GM18508 (cell line): Measurements from ENCODE around the gene PKDCC.
"Not testable (repeated sequence)": the region's sequence is repeated elsewhere in the genome, so short reads cannot be mapped to it uniquely, and the experiment has no call there.

ENCODE experiments used
- ATAC-seq: cut with Tn5 transposase; IDR thresholded peaks from one replicate; pipeline ENCODE4 v1.9.1; 2021; ENCODE audit warnings: moderate number of reproducible peaks; ENCODE audit not compliant: insufficient read depth, unreplicated experiment

Gene PKDCC

DNA sequence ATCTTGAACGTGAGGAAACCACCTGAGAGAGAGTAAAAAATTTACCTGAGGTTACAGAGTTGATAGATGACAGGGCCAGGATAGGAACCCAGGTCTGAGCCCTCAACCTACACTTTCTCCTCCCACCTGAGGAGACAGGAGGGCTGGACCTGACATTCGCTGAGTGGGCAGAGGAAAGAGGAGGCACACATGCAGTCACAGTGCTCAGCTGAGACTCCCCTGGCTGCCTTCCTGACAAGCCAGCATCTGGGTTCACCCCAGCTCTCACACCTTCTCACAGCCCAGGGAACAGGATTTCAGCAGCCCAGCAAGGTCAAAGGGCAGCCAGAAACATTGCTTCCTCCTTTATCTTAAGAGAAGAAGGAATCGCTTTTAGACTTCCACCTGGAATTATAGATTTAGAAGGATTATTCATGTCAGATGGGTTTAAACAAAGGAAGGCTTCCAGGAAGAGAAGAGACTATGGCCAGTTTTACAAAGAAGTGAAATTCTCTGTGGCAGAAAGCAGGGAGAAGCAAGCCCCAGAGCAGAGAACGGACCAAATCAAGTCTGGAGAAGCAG is 18.1 kb upstream of the PKDCC start:
- no peak for ATAC-seq

DNA sequence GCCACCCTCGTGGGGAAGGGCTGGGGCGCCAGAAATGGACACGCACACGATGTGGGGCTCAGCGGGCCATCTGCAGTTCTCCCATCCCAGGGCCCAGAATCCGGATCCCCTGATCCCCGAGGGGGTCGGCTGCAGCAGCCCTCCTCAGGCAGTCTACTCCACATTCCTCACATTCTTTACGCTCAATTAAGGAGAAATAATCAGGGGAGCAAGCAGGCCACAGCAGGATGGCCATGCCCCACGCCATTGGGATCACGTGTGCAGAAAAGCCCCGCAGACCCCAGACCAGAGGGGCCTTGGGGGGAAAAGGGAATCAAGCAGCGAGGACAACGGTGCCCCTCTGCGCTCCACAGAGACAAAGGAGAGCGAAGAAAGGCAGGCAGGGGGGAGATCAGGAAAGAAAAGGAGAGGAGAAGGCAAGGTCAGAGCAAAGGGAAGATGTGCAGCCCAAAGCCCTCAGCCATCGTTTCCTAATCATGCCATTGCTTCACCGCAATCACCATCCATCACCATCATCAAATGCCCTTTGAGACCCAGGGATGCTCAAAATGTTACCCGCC is 17.5 kb upstream of the PKDCC start:
- ATAC-seq, result no peak

DNA sequence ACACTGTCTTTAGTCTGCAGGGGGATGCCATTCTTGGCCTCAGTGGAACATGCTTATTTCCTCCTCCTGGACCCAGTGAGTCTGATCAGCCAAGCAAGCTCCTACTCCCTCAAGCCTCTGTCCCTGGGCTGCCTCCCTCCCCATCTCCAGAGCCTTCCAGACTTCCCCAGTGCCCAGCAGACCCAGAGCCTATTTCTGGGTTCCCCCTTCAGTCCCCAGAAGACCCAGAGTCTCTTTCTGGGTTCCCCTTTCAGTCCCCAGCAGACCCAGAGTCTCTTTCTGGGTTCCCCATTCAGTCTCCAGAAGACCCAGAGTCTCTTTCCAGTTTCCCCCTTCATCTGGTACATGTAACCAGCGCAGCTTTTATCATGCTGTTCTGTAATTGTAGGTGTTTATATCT is 17.0 kb upstream of the PKDCC start:
- ATAC-seq, result no peak

DNA sequence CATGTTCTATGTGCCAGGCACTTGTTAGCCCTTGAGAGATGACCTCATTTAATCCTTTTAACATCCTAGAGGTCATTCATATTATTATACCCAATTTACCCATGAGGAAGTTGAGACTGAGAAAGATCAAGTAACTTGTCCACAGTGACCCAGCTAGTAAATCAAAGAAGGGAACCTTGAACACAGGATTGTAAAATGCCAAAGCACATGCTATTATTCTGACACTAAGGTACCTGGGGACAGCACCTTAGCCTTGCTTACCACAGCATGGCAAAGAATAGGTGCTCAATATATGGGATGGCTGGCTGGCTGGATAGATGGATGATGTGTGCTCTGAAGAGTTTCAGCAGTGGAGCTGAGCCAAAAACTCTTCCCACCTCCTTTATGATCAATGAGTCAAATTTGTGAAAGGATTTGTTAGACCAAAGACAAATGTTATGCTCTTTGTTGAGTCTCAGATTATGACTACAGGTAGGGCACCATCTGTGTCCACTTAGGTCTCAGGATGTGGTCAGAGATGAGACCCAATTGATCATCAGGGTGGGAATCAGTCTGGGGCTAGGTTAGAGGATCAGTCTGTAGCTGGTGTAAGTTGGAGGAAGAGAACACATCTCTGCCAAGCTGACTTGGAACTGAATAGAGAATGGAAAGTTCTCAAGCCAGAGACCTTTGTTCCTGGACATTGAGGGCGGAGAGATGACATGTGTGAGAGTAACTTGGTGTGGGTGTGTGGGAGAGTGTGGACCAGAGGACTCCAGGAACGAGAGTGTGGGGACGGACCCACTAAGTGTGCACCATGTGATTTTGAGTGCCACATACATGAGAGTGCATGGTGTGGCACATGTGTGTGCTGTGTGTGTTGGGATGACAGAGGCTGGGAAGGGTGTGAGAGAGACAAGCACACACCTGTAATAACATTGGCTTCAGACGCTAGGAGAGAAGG is 16.3 kb upstream of the PKDCC start:
- no peak for ATAC-seq

DNA sequence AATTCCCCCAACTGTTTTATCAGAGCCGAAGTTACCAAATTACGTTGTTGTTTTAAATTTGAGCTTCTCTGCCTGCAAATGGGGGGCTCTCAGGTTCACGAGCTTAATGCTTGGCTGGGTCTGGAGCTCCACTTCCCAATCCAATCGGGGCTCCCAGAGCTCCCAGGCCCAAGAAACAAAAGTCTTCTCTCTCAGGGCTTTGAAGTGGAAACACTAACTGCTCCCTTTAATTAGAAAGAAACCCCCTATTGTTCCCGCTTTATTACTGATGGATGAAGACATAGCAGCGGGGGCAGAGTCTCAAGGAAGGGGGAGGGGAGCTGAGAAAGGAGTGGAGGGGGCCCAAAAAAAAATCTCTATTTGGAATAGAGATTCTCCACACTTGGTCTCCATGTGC is 15.6 kb upstream of the PKDCC start:
- no peak for ATAC-seq

DNA sequence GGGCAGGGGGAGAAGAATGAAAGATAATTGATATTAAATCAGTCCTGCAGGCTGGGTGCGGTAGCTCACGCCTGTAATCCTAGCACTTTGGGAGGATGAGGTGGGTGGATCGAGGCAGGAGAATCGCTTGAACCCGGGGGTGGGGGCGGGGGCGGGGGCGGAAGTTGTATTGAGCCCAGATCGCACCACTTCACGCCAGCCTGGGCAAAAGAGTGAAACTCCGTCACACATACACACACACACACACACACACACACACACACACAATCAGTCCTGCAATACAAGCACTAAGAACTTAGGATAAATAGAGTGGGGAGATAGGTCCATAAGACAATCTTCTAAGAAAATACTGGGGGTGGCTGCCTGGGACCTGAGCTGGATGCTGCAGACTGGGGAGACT is 15.1 kb upstream of the PKDCC start:
- ATAC-seq, result no peak

DNA sequence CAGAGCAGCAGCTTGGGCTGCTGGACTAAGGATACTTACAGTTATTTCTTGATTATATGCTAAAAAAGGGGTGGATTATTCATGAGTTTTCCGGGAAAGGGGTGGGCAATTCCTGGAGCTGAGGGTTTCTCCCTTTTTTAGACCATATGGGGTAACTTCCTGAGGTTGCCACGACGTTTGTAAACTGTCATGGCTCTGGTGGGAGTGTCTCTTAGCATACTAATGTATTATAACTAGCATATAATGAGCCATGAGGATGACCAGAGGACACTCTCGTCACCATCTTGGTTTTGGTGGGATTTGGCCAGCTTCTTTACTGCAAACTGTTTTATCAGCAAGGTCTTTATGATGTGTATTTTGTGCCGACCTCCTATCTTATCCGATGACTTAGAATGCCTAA is 13.7 kb upstream of the PKDCC start:
- ATAC-seq, result not testable (repeated sequence)

DNA sequence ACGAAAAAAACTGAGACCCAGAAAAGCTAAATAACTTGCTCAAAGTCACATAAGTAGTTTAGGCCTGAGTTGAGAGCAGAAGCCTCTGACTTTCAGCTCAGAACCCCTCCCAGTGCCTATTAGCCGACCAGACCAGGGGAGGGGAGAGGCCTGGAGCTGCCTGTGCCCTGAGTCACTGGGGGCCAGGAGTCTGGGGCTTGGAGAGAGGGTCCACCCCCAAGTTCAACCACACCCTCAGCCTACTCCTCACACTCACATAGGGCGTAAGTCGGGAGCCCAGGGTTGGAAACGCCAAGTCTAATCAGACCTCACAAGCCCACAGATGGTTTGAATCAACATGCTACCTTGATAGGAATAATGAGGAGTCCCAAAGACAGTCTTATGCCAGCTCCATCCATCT is 12.6 kb upstream of the PKDCC start:
- no peak for ATAC-seq

DNA sequence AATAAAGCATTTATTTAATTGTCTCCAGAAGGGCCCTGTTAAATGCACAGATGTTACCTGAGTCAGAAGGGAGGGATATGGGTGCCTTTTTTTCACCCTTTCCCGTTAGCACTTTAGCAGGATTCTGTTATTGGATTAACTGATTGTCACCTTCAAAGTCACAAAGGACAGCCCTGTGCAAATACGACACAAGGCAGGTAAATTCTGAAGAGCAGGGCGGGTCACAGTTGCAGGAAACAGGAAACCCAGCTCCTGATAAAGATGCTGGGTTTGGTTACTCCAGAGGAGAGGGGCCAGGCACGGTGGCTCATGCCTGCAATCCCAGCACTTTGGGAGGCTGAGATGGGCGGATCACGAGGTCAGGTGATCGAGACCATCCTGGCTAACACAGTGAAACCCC is 11.4 kb upstream of the PKDCC start:
- no peak for ATAC-seq

DNA sequence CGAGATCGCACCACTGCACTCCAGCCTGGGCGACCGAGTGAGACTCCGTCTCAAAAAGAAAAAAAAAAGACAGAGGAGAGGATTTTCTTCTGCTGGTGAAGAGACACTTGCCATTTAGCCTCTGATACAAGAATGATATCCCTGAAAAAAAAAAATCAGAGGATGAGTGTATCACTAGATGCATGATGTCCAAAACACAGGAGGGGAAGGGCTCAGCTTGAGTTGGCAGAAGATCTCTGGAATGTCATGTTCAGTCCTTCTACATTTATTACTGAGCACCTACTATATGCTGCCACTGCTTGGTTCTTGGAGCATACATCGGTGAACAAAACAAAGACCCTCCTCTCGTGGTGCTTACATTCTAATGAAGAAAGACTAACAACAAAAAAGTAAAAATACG is 10.9 kb upstream of the PKDCC start:
- no peak for ATAC-seq

DNA sequence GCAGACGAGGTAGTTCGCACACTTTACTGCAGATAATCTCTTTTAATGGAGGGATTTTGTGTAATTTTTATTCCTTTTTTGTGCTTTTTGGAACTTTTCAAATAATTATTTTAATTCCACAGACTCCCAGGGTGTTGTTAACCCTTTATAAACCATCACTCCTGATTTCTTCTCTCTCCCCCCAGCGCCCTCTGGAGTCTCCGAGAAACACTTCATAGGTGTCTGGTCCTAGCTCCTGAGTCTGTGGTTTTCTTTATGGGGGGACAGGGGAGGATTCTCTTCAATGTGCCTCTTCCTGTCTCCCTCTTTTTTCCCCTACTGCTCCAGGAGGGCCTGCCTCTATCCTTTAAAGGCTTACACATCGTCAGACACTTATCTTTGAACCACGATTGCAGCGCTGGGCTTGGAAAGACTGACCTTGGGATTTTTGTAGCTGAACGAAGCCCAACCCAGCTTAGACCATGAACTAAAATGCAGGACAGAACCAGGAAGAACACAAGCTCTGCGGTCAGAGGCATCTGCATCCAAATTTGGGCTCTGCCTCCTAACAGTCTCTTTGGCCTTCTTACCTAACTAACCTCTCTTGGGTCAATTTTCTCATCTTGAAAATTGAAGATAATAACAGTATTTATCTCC is 7.1 kb upstream of the PKDCC start:
- ATAC-seq, result no peak

DNA sequence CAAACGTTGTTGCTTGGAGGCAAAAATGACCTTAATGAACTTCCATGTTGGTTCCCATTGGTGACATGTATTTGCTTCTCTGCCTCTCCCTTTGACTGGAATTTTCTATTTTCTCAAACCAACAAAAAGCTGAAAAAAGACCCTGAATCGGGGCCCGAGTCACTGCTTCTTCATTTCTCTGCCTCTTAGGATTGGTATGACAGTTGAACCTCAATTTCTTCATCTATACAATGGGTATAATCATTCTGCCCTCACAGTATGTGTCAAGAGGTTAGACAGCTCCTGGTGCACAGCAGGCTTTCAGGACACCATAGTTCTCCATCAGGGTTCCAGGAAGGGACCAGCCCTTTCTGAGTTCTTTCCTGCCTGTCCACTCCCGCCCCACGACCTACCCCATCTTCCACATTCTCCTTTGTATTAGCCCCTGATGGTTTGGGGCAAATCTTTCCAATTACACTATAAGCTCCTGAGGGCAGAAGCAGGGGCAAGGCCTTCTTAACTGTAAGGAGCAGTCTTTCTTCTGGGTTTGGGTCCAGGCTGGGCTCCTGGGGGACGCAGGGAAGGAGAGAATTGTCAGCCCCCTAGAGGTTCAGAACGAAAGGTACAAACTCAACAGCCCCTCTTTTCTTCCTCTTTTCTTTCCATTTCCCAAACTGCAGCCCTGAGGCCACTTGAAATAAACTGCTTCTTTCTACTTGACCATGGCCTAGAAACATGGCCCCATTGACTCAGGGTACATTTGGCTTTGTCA is 6.3 kb upstream of the PKDCC start:
- no peak for ATAC-seq

DNA sequence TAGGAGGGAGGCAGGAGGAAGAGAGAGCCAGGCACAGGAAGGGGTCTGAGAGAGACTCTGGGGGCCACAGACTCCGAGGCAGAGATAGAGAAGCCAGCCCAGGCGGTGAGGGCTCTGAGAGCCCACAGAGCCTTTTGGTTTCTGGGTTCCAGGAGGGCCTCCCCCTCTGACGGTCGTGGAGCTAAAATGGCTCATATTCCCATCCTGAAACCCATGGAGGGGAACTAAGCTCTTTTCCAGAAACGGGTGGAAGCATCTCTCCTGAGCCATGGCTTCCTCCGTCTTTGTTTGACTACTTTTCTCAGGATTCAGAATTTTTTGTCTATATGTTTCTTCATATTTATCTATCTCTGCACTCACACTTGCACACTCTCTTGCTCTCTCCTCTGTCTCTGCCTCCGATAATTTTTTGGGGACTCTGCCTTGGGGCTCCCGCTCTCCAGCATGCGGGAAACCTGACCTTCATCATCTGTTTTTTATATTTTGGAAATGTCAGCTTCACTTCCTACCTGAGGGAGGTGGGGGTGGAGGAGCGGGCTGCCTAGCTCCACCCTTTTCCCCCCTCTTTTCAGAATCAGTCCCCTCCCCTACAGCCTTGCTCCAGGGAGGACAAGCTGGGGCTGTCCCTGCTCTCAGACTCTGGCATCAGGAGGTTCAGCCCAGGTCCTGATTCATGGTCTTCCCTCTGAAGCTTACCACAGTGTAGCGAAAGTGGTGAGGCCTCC is 5.0 kb upstream of the PKDCC start:
- ATAC-seq, result no peak

DNA sequence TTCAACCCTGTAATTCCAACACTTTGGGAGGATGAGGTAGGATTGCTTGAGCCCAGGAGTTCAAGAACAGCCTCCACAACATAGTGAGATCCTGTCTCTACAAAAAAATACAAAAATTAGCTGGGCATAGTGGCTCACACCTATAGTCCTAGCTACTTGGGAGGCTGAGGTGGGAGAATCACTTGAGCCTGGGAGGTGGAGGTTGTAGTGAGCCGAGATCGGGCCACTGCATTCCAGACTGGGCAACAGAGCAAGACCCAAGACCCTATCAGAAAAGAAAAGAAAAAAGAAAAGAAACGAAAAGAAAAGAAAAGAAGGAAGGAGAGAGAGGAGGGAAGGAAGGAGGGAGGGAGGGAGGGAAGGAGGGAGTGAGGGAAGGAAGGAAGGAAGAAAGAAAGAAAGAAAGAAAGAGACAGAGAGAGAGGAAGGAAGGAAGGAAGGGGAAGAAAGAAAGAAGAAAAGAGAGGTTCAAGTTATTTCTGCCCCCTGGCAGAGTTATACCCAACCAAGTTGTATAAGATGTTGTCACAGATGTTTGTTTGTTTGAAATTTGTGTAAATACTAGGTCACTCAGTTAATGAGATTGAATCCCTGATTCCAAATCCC is 3.9 kb upstream of the PKDCC start:
- ATAC-seq, result no peak

DNA sequence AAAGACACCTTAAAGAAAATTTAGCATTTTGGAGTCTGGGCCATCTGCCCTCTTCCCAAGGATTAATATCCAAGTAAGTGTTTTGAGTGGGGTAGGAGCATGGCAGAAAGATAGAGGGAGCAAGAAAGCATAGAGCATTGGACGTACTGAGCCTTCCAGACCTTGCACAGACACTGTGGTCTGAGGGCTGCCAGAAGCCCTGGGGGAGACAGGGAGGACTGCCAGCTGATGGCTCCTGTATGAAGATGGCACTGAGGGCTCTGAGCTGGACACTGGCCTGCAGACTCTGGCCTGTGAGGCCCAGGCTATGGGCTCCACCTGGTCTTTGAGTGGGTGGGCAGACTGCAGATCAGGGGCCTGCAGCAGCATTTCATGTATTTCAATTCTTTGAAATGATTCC is 2.9 kb upstream of the PKDCC start:
- no peak for ATAC-seq

DNA sequence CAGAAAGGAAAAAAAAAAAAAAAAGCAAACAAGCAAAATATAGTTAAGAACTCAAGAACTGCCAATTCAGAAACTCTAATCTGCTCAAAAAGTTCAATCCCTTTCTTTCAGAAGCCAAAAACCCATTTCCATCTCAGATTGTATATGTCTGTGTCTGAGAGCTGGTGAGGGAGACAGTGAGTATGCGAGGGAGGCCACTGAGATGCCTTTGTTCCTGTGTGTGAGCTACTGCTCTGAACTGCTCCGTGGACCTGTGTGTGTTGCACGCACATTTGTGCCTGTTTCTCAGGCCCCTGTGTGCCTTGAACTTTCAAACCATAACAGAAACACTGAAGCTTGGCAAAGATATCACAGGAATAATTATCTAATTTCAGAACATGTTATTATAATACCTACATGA is 2.5 kb upstream of the PKDCC start:
- no peak for ATAC-seq

DNA sequence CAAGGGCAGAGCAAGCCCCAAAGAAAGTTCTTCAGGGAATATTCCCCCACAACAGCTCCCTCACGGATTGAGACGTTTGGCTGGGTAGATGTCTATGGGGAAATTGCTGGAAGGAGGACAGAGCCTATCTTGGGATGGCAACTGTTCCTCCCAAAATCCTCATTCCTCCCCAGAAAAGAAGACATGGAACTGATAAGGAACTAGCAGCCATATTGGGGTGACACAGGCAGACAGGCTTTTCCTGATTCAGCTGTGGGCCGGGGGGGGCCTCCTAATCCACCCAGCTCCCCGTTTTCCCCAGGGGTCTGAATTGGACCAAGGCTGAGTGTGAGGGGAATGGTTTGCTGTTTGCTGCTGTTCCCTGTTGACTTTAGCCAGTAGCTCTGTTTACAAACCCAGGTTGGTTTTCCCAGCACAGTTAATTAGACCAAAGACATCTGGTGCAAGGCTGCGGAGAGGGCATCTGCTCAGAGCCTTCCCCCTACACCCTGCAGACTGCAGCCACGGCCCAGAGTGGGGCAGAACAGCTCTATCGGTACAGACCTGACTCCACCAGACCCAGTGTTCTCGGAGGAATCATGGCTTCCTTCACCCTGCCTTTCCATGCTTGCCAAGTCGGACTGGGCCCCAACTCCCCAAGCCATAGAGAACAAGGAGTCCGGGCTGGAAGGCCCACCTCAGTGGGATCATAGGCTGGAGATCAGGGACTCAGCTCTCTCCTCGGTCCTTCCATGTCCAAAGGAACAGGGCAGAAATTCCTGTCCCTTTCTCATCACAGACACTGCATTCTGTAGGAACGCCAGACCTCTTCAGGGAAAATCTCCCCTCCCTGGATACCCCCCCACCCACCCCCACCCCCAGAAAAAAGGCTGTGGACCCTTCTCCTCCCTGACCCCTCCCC is 1.7 kb upstream of the PKDCC start:
- ATAC-seq, result no peak

DNA sequence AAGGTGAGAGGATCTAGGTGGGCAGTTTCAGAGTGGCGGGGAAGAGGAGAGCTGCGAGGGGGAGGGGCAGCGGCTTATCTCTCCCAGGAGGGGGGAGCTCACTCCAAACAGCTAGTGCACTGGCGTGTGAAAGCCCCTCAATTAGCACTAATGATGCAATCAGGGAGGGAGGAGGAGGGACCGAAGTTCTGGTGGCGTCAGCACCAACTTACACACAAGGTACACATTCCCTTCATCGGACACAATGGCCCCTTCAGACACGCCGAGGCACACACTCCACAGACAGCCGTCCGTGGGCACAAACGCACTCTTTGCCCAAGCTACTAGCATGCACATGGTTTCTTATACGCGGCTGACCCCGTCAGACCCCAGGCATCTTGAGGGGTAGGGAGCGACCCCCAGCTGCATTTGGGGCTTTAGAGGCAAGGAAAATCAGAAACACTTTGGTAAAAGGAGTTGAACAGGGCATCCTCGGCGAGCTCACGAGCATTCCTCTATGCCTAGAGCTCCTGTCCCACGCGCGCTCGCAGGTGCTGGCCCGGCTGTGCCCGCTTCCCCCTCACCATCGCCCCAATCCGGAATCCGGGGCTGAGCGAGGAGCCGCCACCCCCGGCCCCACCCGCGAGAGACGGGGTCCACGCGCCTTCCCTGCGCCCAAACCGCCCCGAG is 868 bp upstream of the PKDCC start:
- ATAC-seq, result no peak
